C4-2B (cell line): ENCODE results near the gene DIO1.

Experiments used
- H3K27ac ChIP-seq: fragments of 450-650 bp; 2 replicates; pipeline ENCODE4 v1.5.1; 2017
- ZFX ChIP-seq: fragments of 450-650 bp; IDR thresholded peaks from 2 replicates; pipeline ENCODE4 v1.6.1; 2017
- TF ChIP-seq, protein P1 (sequence below): fragments of 450-650 bp; conservative IDR thresholded peaks from 2 replicates; pipeline ENCODE4 v1.5.1; 2017; ENCODE audit warnings: mild to moderate bottlenecking

DIO1 gene

GRCh38 chr1:53893999-53894636, at the start of gene DIO1:
Gene DIO1 (plus strand): TSS chr1:53894187. CDS start chr1:53894211, 24 bp downstream.
- TF ChIP-seq, protein P1, sequence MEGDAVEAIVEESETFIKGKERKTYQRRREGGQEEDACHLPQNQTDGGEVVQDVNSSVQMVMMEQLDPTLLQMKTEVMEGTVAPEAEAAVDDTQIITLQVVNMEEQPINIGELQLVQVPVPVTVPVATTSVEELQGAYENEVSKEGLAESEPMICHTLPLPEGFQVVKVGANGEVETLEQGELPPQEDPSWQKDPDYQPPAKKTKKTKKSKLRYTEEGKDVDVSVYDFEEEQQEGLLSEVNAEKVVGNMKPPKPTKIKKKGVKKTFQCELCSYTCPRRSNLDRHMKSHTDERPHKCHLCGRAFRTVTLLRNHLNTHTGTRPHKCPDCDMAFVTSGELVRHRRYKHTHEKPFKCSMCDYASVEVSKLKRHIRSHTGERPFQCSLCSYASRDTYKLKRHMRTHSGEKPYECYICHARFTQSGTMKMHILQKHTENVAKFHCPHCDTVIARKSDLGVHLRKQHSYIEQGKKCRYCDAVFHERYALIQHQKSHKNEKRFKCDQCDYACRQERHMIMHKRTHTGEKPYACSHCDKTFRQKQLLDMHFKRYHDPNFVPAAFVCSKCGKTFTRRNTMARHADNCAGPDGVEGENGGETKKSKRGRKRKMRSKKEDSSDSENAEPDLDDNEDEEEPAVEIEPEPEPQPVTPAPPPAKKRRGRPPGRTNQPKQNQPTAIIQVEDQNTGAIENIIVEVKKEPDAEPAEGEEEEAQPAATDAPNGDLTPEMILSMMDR, result no peak
- H3K27ac ChIP-seq, result peak within 1 kb of the TSS; percentile 54; the same call in 1 of the 2 replicates

GRCh38 chr1:53847980-53848379, 46.0 kb upstream of the DIO1 start:
- no peak for TF ChIP-seq ZFX
- TF ChIP-seq, protein P1, result no peak
- H3K27ac ChIP-seq, result no peak overlapping the region

GRCh38 chr1:53850082-53850673, 43.8 kb upstream of the DIO1 start:
- TF ChIP-seq, protein P1, result no peak
- no peak for TF ChIP-seq ZFX
- no peak overlapping the region for H3K27ac ChIP-seq

GRCh38 chr1:53851571-53852285, 42.3 kb upstream of the DIO1 start:
- TF ChIP-seq, protein P1, result no peak
- TF ChIP-seq ZFX, result no peak
- no peak overlapping the region for H3K27ac ChIP-seq

- no peak overlapping the region for H3K27ac ChIP-seq
- TF ChIP-seq, protein P1, result peak; percentile 92
- TF ChIP-seq ZFX, result no peak
Observed at GRCh38 chr1:53860967-53861411, 33.0 kb upstream of the DIO1 start.

- TF ChIP-seq, protein P1, result no peak
- TF ChIP-seq ZFX, result no peak
- H3K27ac ChIP-seq, result no peak overlapping the region
Observed at GRCh38 chr1:53862507-53862906, 31.5 kb upstream of the DIO1 start.

DNA sequence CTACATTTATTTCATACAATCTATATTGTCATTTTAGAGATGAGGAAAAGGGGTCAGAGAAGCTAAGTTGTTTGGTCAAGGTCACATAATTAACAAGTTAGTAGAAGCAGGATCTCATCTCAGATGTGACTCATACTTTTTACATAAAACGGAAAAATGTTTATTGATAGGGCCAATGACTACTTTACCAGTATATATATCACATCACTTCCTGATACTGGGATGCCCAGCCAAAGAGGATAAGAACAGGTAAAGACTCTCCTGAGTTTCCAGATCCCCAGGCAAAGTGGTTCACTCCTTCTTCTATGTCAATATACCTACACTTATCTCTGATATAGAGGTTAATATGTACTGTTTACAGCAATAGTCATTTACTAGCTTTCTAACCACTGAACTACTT, 25.4 kb upstream of the DIO1 start:
- H3K27ac ChIP-seq, result no peak overlapping the region
- TF ChIP-seq ZFX, result no peak
- TF ChIP-seq, protein P1, result no peak
